Activated CD8-positive, alpha-beta T cell treated with anti-CD3 and anti-CD28 coated beads for 36 hours (primary cell): ENCODE measurements around the gene TRNT1. TPM values are rescaled to one million over a fixed set of nuclear protein-coding genes. Genes with fewer than 3 reads are reported as not detected.

Experiments
- ATAC-seq: fragments of 200-7000 bp; cut with Tn5 transposase; one replicate; pipeline ENCODE4 v1.10.0; 2021; ENCODE audit warnings: mild to moderate bottlenecking, moderate library complexity
- CTCF ChIA-PET: fragments of 350-600 bp; sonication (Branson Sonifier 250); formaldehyde crosslinking; loops from one replicate; lab custom pipeline; 2021; ENCODE audit warnings: antibody characterized with exemption; lab: Charles Lee
- POLR2A ChIA-PET: fragments of 350-600 bp; sonication (Branson Sonifier 250); formaldehyde crosslinking; loops from one replicate; lab custom pipeline; 2021; ENCODE audit warnings: antibody characterized with exemption; lab: Charles Lee
- DNase-seq: peaks from one replicate; pipeline ENCODE4 v3.0.0-alpha.2; 2020
- H3K27ac Mint-ChIP-seq: one replicate; pipeline ENCODE4 v1.8.0; 2021; ENCODE audit warnings: mild to moderate bottlenecking, mixed read lengths
- H3K27me3 Mint-ChIP-seq: one replicate; pipeline ENCODE4 v1.8.0; 2021; ENCODE audit warnings: mixed read lengths
- H3K36me3 Mint-ChIP-seq: one replicate; pipeline ENCODE4 v1.8.0; 2021; ENCODE audit warnings: low read depth, mixed read lengths
- H3K4me1 Mint-ChIP-seq: one replicate; pipeline ENCODE4 v1.8.0; 2021; ENCODE audit warnings: low read depth, mixed read lengths
- H3K4me3 Mint-ChIP-seq: one replicate; pipeline ENCODE4 v1.8.0; 2021; ENCODE audit warnings: mild to moderate bottlenecking, moderate library complexity, mixed read lengths
- H3K9me3 Mint-ChIP-seq: one replicate; pipeline ENCODE4 v1.8.0; 2021; ENCODE audit warnings: mixed read lengths
- intact Hi-C: fragments of 100-400 bp; cut with micrococcal nuclease; formaldehyde crosslinking; loops from one replicate; pipeline ENCODE4 v1.10.0; 2022
- total RNA-seq, 2 experiments: library from RNA; stranded (reverse); gene quantifications; one replicate each; pipeline ENCODE4 v1.2.3, GENCODE V29; 2021
- TF ChIP-seq, protein P1 (sequence below): fragments of 200-600 bp; IDR thresholded peaks from one replicate; pipeline ENCODE4 v1.8.0; 2022; ENCODE audit warnings: antibody characterized with exemption, mild to moderate bottlenecking

TRNT1 gene
- total RNA-seq, 2 experiments from 2014 or later: 44.9 to 45.8 TPM

DNA sequence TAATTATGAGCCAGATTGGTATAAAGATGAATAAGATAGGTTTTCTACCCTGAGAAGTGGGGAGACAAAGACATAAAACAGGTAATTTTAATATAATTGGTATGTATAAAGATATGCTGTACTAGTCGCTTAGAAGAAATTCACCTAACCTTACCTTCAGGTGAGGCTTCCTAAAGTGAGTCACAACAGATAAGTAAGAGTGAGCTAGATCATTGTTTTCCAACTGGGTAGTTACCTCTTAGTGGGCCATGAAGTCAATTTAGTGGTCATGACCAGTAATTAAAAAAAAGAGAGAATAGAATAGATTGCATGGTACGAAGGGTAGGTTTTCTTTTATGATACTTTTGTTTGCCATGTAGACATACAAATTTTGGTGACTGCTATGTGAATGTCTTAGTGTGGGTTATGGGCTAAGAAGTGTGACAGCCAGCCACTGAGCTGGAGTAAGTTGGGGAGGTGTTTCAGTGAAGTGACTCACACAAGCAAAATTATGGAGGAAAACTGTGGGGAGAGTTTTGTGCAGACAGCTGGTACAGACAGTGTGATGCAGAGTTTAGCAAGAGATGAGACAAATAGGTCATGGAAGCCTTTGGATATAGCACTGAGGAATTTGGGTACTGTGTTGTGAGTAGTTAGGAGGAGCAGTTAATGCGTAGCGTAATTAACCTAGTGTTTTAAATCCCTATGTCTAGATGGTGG is 8.2 kb downstream of the TRNT1 start:
- intact Hi-C loops: no loop called here
- no peaks in the 10 kb centered on the region for H3K9me3 Mint-ChIP-seq
- peaks cover 45% of the 10 kb centered on the region for H3K4me1 Mint-ChIP-seq
- no peak overlapping the region for H3K4me3 Mint-ChIP-seq
- DNase-seq (no peak), ATAC-seq (peak; percentile 69)
- TF ChIP-seq, protein P1, sequence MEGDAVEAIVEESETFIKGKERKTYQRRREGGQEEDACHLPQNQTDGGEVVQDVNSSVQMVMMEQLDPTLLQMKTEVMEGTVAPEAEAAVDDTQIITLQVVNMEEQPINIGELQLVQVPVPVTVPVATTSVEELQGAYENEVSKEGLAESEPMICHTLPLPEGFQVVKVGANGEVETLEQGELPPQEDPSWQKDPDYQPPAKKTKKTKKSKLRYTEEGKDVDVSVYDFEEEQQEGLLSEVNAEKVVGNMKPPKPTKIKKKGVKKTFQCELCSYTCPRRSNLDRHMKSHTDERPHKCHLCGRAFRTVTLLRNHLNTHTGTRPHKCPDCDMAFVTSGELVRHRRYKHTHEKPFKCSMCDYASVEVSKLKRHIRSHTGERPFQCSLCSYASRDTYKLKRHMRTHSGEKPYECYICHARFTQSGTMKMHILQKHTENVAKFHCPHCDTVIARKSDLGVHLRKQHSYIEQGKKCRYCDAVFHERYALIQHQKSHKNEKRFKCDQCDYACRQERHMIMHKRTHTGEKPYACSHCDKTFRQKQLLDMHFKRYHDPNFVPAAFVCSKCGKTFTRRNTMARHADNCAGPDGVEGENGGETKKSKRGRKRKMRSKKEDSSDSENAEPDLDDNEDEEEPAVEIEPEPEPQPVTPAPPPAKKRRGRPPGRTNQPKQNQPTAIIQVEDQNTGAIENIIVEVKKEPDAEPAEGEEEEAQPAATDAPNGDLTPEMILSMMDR: no peak
- peak overlapping the region; percentile 81 for H3K27ac Mint-ChIP-seq
- peaks cover 62% of the 10 kb centered on the region for H3K36me3 Mint-ChIP-seq
- H3K27me3 Mint-ChIP-seq: no peaks in the 10 kb centered on the region
- ChIA-PET POLR2A (interaction anchor here (1.2 kb wide), 2 partner anchors 10 to 44 kb away, joined by 3 to 5 read pairs; no protein-coding TSS in a partner anchor), CTCF (interaction anchor here (0.6 to 2.2 kb wide), 3 partner anchors 9 to 36 kb away, joined by 3 to 14 read pairs (median 3); no protein-coding TSS in a partner anchor)

DNA sequence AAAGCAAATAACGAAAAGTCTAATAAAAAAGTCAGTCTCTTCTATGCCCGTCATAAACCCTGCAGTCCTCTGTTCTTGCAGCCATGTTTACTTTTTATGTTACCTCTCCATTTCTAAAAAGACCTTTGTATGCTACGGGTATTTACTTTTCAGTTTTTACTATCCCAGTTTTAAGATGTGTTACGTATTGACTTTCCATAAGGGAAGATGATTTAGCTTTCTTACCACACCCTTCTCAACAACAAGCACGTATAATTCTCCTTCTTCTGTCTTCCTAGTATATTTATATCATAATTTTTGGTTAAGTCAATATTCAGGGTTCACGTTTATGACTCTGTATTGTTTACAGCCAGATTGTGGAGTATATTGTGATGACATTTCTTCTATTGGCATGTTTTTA is 10.8 kb downstream of the TRNT1 start:
- H3K27ac Mint-ChIP-seq: no peak overlapping the region
- peaks cover 44% of the 10 kb centered on the region for H3K4me1 Mint-ChIP-seq
- ATAC-seq (no peak), DNase-seq (no peak)
- ChIA-PET POLR2A (no interaction called here), CTCF (no interaction called here)
- TF ChIP-seq, protein P1: no peak
- intact Hi-C loops: no loop called here
- no peaks in the 10 kb centered on the region for H3K27me3 Mint-ChIP-seq
- H3K4me3 Mint-ChIP-seq: no peak overlapping the region
- no peaks in the 10 kb centered on the region for H3K9me3 Mint-ChIP-seq
- H3K36me3 Mint-ChIP-seq: peaks cover 66% of the 10 kb centered on the region

DNA sequence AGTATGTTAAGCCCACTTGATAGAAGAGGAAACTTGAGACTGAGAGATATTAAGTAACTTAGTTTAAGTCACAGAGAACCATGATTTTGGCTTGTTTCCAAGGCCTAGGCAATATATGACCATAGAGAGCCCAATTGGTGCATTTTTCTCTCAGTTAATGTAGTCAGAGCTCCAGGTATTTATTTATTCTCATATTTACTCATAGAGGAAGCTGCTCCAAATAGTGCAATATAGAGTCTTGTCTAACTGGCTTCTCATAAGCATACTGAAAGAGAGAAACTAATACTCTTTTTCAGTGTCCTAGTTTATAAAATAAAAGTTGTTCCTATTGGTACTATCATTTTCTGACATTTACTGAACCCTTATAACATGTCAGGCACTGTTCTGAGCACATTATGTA is 15.2 kb downstream of the TRNT1 start:
- ATAC-seq: no peak
- H3K27ac Mint-ChIP-seq: peak overlapping the region; percentile 75
- ChIA-PET POLR2A (interaction anchor here (2.8 kb wide), 1 partner anchor 9 kb away, joined by 8 read pairs; no protein-coding TSS in a partner anchor), CTCF (interaction anchor here (1.1 to 1.2 kb wide), 2 partner anchors 12 to 1146 kb away, joined by 3 to 4 read pairs; no protein-coding TSS in a partner anchor)
- intact Hi-C loops: no loop called here
- H3K36me3 Mint-ChIP-seq: peaks cover 74% of the 10 kb centered on the region
- H3K4me3 Mint-ChIP-seq: no peak overlapping the region
- H3K4me1 Mint-ChIP-seq: peaks cover 18% of the 10 kb centered on the region
- TF ChIP-seq, protein P1: no peak
- no peaks in the 10 kb centered on the region for H3K9me3 Mint-ChIP-seq
- DNase-seq: no peak
- no peaks in the 10 kb centered on the region for H3K27me3 Mint-ChIP-seq

DNA sequence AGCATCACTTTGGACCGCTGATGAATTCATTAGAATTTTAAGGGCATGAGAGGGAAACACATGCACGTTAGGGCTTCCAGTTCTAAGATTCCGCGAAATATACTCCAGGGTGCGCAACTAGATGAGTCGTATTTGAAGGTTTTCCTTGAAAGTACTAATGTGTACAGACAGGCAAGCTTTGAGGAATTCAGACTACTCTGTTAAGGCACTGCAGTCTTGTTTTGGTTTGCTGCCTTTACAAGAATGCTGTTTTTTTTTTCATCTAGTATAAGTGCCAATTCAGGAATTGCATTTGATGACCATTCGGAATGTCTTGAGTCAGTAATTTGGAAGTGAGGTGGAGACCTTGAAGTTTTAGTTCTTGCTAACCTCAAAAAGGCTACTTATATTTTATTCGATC is 19.1 kb downstream of the TRNT1 start:
- DNase-seq (no peak), ATAC-seq (no peak)
- H3K9me3 Mint-ChIP-seq: no peaks in the 10 kb centered on the region
- H3K27ac Mint-ChIP-seq: peak overlapping the region; percentile 74
- peaks cover 25% of the 10 kb centered on the region for H3K4me1 Mint-ChIP-seq
- TF ChIP-seq, protein P1: no peak
- intact Hi-C loops: no loop called here
- H3K27me3 Mint-ChIP-seq: no peaks in the 10 kb centered on the region
- POLR2A ChIA-PET: interaction anchor here (1.2 to 1.7 kb wide), 2 partner anchors 12 to 16 kb away, joined by 3 to 5 read pairs; no protein-coding TSS in a partner anchor
- CTCF ChIA-PET: no interaction called here
- no peak overlapping the region for H3K4me3 Mint-ChIP-seq
- H3K36me3 Mint-ChIP-seq: peaks cover 70% of the 10 kb centered on the region

DNA sequence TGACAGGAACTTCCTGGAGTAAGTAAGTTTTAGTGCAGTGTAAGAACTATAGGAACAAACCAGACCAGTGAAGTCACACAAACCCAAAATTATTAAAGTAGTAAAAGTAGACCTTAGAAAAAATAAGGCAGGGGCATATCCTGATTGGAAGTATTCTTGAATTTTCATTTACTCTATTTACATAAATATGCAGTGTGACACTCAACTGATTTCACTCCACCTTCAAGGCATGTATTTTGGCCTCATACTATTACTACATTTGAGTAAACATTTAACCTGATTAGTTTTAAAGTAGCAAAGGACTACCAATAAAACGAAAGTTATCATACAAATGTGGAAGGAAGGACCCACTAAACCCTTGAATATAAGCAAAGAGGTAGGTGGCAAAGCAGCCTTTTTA is 22.8 kb downstream of the TRNT1 start:
- intact Hi-C loops: no loop called here
- peak overlapping the region; percentile 70 for H3K27ac Mint-ChIP-seq
- no peak for DNase-seq
- H3K9me3 Mint-ChIP-seq: no peaks in the 10 kb centered on the region
- H3K4me1 Mint-ChIP-seq: peaks cover 26% of the 10 kb centered on the region
- ChIA-PET CTCF (no interaction called here), POLR2A (interaction anchor here (0.7 kb wide), 1 partner anchor 10 kb away, joined by 3 read pairs; no protein-coding TSS in a partner anchor)
- no peak for ATAC-seq
- TF ChIP-seq, protein P1: no peak
- H3K36me3 Mint-ChIP-seq: peaks cover 61% of the 10 kb centered on the region
- no peaks in the 10 kb centered on the region for H3K27me3 Mint-ChIP-seq
- H3K4me3 Mint-ChIP-seq: no peak overlapping the region
